GM21825 (cell line): Measurements from ENCODE around the gene EPHB1.

Source experiments
- ATAC-seq: cut with Tn5 transposase; IDR thresholded peaks from one replicate; pipeline ENCODE4 v1.9.1; 2021; ENCODE audit warnings: mild to moderate bottlenecking, moderate library complexity; ENCODE audit not compliant: unreplicated experiment

The EPHB1 gene

DNA sequence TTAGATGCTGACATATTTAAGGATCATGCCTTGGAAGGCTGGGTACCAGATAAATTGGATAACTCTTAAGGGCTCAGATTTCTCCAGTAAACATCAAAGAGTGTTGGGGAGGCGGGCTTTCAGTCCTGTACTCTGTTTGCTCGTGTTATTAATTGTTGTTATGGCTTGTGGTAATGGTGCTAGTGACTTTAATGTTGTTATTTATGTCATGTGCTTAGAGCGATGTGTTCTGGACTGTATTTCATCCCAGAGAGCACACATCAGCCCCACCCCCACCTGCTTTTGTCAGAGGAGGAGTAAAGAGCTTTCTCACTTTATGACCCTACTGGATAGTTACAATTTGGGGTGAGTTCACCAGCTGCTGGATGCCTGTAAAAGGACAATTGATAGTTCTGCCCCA lies 386.3 kb downstream of the EPHB1 start:
- ATAC-seq, result no peak

DNA sequence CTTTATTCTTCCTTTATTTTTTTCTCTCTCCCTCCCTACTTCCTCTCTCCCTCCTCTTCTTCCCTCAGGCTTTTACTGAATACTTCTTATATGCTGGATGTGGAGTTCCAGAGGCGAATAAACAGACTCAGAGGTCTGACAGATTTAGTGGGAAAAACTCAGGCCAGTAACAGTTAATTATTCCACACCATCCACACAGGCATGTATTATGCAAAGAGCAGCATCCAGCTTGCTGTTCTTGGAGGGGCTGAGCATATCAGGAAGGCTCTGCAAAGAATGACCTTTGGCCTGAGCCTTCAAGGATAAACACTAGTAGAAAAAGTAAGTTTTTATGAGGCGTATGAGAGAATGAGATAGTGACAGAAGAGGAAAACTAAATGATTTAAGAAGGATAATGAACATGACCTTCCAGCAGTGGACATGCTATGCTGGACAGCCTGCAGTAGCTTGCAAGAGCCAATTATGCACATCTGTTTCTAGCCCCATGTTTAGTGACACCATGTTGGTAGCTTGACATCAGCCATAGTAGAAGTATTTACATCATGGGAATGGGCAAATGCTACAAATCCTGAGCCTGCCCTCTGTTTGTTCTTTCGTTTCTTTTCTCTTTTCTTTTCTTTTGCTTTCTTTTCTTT lies 387.4 kb downstream of the EPHB1 start:
- no peak for ATAC-seq

DNA sequence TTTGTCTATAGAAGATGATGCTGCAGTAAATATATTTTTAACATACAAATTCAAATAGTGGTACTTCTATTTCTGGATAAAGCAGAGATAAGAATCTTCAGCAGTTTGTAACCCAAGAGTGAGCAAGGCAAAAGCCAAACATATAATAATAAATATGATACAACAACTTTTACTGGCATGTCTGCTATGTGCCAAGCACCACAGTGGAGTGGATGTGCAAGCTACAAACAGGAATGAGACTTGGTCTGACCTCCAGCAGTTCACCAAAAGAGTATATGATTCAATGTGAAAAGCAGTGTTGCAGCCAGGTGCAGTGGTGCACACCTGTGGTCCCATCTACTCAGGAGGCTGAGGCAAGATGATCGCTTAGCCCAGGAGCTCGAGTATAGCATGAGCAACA lies 395.6 kb downstream of the EPHB1 start:
- ATAC-seq, result no peak

DNA sequence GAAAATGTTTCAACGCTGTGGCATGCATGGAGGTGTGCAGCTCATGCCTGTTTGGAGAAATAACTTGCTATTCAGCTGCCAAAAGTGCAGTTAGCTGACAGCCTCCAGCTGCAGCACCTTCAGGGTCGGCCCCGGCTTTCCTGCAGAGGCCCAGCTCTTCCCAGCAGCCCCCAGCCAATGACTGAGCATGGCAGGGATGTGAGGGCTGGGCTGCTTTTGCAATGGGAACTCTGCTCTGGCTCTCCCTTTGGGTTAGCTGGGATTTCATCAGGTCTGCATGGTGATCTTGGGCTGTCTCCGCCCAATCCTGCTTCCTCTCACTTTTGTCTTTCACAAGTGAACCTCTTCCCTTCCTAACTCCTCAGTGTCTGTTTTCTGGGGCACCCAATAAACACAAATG lies 396.6 kb downstream of the EPHB1 start:
- no peak for ATAC-seq

DNA sequence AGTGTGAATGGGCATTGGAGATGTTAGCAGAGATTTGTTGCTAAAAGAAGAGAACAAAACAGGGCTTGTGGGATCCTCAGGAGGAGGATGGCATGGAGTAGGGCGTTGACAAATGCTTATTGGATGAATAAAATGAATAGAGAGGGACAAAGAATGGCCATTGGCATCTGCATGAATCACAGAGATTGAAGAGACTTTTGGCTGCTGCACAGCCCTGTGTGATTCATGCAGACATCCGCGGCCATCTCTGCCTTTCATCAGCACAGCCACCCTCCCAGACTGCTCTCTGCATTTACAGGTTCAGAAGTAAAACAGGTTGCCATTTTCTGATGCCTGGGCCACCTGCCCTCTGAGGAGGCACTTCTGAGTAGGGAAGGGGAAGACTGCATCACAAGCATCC lies 397.9 kb downstream of the EPHB1 start:
- no peak for ATAC-seq

DNA sequence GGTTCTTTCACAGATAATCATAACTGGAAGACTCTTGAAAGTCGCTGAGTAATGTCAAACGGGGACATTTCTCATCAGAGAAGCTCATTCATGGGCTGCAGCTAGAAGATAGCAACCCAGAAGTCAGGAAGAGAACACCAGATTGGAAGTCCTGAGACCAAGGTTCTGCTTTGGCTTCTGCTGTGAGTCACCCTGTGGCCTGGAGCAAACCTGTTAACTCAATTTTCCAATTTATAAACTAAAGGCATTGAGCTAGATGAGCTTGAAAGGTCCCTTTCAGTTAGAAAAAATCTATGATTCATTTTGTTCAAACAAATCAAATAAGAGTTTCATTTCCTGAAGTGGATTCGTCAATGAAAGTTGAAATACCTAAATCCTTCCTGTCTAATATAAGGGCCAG lies 402.2 kb downstream of the EPHB1 start:
- ATAC-seq, result peak; percentile 65

DNA sequence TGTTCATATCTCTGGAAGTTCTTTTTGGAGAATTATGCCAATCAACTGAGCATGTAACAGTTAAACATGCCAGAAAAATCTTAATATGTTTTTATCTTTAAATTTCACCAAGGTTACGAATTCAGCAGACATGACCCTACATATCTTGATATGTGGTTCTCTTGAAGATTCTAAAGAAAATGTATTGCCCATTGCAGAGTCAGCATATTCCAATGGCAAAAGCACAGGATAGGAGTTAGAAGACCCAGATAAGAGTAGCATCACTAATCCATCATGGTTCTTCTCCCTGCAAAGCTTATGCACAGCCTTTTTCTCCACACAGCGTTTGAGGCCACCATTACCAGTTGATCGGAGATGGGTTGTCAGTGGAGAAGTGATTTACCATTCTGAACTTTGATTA lies 402.8 kb downstream of the EPHB1 start:
- ATAC-seq, result no peak

DNA sequence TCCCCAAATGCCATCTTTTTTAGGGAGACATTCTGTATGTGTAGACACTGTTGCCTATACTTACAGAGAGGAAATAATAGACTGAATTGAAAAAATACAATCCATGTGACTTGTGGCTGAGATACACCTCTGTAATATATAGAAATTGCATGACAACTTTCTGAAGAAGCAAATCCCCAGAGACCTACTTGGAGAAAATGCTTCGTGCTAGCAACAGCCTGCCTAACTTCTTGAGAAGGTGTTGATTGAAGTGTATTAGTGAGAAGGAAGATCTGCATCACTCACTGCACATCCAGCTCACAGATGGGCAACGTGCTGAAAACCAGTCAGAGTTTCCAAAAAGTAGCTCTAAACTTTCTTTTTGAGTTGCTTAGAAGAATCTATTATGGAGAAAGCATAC lies 404.1 kb downstream of the EPHB1 start:
- ATAC-seq, result no peak

DNA sequence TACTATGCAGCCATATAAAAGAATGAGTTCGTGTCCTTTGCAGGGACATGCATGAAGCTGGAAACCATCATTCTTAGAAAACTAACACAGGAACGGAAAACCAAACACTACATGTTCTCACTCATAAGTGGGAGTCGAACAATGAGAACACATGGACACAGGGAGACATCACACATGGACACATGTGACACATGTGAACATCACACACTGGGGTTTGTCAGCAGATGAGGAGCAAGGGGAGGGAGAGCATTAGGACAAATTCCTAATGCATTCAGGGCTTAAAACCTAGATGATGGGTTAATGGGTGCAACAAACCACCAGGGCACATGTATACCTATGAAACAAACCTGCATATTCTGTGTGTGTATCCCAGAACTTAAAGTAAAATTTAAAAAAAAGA lies 408.0 kb downstream of the EPHB1 start:
- no peak for ATAC-seq

DNA sequence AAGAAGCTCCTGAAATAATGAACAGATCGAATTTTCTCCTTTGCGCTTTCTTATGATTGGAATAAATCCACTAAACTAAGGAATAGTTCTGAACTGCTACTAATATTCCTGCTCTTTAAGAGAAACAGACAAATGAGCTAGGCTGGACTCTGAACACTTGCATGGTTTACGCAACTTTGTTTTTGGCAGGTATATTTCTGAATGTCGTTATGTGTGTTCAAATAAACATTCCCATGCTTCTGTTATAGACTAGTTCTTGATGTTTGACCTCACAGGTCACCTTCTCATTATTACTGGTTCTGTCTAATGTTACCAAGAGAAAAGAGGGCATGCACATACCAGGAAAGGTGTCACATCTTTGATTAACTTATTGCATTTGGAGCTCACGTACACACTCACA lies 418.2 kb downstream of the EPHB1 start:
- ATAC-seq, result no peak

DNA sequence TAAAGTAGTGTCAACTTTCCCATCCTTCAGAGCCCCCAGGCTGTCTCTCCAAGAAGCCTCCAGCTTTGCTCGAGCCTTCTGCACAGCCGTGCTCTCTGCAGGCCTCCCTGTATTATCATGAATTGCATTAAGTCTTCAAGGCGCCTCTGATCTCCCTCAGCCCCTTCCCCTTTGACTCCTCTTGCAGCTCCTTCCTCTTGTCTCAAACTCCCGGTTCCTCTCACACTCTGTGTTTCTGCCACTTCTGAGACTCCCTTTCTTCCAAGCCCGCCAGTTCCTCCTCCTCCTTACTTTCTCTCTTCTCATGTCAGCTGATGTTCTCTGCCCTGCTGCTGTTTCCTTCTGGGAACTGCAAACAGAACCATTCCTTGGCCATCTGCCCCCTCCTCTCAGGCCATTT lies 418.8 kb downstream of the EPHB1 start:
- no peak for ATAC-seq

DNA sequence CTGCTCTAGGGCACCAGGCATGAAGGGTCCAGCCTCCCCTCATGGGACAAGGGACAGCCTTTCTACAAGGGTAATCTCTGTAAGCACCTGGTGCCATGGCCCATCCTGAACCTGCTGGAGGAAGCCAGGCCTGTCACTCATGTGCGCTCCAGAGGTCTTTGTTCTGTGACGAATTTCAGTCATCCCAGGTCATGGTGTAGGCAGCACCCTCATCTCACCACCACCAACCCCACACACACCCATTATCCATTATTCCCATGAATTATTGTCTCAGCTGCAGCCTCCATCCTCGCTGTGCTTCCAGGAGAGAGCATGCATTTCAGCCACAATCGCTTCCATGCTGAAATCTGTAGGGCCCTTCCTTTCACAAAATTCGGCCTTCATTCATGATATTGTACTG lies 419.3 kb downstream of the EPHB1 start:
- ATAC-seq, result no peak

DNA sequence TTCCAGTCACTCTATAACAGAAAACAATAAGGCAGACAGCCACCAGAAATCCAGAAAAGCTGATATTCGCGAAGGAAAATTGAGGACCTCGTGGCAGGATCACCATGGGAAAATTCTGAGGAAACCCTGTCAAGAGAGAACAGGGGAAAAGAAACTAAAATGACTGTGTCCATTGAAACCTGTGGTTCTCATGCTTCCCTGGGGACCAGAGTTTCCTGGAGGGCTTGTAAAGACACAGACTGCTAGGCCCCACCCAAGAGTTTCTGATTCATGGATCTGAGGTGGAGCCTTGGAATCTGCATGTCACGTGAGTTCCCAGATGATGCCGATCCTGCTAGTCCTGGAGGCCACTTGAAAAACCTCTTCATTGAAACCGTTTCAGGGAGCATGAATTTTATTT lies 420.5 kb downstream of the EPHB1 start:
- ATAC-seq, result no peak

DNA sequence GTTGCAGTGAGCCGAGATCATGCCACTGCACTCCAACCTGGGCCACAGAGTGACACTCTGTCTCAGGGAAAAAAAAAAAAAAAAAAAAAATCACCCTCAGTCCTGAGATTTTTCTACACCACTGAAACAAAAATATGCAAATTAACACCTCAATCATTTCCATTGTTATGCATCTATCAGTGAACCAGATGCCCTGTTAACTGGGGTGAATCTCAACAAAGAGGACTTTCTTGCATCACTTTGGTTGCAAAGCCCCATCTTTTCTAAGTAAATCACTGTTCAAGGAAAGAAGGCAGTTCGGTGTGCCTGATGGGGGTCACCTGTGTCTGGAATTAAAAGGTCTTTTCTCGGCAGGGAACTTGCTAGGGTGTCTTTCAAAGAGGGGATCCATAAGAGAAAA lies 421.6 kb downstream of the EPHB1 start:
- no peak for ATAC-seq

DNA sequence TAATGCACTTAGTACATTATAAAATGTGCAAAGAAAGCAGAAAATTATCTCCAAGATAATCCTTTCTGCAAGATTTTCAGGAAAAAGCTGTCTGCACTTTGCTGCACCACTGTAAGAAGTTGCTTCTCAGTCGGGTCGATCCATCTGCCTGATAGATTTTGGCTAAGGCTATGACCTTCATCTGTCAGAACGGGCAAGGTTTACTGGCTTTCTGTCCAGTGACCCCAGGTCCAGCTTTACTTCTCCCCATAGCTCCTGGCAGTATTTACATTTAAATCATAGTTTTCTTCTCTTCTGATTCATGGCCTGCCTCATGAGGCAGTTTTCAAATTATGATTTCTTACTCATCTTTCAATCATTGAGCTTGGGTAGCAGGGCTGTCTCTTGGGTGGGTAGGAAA lies 422.7 kb downstream of the EPHB1 start:
- ATAC-seq, result no peak

DNA sequence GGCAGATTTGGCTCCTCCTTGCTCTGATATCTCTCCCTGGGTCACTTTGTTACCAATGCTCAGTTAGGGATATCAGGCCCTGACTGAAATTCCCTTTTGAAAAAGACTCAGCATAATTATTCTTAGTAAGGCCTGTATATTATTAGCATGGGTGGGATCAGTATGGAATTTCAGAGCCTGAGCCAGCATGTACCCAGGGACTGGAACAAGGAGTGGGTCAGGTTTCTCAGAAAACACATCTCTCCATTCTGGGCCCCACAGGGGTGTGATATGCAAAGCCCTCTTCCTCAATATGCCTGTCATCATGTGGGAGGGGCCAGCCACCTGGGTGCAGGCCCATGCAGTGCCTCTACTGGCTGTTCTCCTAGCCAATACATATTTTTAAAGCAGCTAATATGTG lies 423.2 kb downstream of the EPHB1 start:
- no peak for ATAC-seq

DNA sequence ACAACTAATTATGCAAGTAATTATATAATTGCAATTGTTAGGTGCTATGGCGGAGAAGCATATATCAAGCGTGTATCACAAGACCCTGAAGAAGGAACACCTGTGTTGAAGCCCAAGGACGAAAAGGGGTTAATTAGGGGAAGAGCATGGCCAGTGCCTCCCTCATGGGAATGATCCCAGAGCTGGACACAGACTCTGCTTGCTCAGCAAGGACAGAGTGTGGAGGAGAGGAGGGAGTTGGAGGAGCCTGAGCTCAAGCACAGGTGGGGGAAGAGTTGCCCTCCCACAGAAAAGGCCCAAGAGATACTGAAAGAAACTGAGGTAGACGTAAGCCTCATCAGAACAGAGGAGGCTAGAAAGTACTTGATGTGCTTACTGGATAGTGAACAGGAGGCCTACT lies 423.7 kb downstream of the EPHB1 start:
- no peak for ATAC-seq

DNA sequence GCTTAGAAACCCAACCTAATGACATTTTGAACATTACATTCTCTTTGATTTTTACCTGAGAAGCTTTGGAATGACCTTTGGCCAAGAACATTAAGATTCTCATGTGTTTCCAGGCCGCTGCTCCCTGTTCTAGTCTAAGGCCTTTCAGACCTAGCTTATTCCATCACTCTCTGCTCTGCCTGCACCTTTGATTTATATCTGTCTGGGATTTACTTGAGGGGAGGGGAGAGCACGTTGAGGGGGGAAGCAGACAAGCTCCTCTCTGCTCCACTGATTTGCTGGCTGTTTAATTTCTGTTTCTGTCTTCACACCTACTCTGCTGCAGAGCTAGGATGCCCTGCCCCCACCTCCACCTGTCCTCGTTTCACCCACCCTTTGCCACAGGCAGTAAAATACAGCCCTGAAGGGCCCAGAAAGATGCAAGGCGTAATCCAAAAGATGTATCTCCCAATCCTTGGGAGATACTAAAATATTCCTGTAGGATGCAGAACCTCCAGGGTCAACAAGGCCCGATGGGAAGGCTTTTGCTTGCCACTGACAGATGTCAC lies 429.8 kb downstream of the EPHB1 start:
- no peak for ATAC-seq

DNA sequence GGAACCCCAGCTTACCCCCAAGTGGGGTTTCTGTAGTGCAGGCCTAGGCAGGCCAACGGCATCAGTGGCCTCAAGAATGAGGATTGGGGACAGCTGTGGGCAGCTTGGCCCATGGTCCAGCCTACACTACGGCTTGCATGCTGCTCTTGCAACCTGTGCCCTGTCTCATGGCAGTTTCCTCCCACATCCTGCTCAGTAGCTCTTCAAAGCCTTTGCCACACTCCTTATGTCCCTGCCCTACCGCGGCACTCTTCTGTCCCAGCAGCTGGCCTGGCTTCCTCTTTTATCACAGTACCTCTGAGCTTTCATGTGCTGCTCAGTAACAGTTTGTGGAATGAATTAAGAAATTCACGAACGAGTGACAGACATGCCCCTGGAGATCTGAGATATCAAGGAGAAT lies 431.0 kb downstream of the EPHB1 start:
- ATAC-seq, result peak; percentile 81

DNA sequence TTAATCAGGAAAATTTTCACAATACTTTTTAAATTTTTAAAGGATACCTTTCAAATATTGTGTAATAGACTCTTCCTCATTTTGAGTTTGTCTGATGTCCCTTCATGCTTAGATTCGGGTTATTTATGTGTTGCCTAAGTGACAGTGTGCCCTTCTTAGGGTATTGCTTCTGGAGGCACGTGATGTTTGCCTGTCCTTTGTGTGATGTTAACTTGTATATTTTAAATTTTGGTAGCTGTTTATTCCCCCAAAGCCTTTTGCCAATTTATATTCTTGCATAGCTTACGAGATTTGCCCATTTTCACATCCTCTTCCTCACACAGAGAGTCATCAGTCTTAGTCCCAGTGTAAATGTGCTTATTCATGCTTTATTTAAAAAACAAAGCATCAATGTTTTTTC lies 433.1 kb downstream of the EPHB1 start:
- no peak for ATAC-seq

DNA sequence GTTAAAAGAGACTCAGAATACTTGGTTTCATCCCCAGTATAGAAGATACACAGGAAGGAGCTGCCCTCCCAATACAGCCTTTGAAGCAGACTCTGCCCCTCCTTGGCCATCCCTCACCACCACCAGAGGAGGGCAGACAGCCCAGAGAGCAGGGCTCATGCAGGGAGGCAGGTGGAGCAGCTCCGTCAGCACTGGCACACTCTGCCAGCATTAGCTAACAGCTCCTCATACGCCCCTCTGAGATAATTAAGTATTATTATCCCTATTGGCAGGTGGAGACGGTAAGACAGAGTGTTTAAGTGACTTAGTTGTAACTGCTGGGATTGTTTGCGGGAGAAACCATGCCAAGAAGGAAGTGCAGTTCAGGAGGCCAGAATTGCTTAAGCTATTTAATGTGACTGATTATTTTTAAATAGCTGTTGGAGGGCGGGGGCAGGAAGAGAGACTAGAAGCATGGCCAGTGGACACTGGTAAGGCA lies 434.0 kb downstream of the EPHB1 start:
- no peak for ATAC-seq

DNA sequence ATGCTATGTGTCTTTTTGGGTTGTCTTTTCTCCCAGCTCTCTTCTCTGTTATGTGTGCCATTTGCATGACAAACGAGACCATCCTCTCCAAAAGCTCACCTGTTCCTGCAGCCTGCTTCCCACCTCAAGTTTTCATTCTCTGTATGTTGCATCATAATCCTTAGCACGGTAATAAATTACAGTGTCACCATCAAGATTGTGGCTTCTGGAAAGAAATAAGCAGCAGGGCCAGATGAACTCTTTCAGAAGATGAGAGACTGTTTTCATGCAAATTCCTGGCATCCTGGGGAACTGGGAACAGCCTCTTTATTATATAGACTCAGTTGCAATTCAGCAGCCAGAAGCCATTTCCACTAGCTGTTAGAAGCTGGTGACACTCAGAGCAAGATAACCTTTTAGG lies 436.7 kb downstream of the EPHB1 start:
- ATAC-seq, result no peak

DNA sequence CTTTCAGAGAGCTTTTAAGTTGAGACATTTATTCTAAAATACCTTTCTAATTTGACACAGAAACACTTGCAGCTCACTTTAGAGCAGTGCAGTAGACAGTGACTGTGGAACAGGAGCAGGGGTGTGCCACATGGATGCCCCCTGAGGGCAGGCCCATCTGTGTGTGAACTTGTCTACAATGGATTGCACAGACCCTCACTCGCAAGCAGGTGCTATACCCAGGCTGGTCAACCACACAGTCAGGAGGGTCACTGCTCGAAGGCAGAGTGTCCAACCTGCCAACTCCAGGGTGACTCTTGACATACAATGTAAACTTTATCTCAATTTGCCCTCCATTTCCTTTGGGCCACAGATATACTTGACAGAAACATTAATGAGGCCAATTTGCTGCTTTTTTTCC lies 437.2 kb downstream of the EPHB1 start:
- no peak for ATAC-seq
